DND-41 (cell line): Measurements from ENCODE around the gene TXK.

Experiments
- EZH2 ChIP-seq: IDR thresholded peaks from 3 replicates; pipeline ENCODE4 v1.6.1; 2012; ENCODE audit warnings: borderline replicate concordance, low read depth, mild to moderate bottlenecking, moderate library complexity, low read length, inconsistent platforms; ENCODE audit not compliant: severe bottlenecking
- TF ChIP-seq, protein P1 (sequence below): IDR thresholded peaks from 2 replicates; pipeline ENCODE4 v1.5.1; 2012; ENCODE audit warnings: borderline replicate concordance, low read length, moderate library complexity, mild to moderate bottlenecking; ENCODE audit not compliant: poor library complexity, severe bottlenecking; ENCODE audit errors: extremely low read depth

DNA sequence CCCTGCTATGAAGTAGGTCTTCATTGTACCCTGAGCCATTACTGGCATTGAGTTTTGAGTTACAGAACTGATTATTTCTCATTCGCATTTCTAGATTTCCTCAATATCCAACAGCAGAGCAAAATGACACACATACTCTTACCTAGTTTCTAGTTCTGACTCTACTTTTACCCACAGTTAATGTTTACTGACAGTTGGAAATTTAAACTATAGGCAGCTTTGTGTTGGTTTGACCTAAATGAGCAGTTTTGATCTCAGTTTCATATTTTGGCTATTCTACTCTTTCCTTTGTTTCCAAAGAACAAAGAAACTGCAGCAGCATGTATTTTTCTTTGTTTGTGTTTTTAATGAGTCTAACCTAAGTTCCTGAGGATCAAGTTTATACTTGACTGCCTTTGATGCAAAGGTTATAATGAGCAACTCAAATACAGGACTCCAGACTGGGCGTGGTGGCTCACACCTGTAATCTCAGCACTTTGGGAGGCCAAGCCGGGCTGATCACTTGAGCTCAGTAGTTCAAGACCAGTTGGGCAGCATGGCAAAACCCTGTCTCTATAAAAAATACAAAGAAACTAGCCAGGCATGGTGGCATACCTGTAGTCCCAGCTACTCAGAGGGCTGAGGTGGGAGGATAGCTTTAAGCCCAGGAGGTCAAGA lies 30.4 kb downstream of the TXK start:
- TF ChIP-seq, protein P1, sequence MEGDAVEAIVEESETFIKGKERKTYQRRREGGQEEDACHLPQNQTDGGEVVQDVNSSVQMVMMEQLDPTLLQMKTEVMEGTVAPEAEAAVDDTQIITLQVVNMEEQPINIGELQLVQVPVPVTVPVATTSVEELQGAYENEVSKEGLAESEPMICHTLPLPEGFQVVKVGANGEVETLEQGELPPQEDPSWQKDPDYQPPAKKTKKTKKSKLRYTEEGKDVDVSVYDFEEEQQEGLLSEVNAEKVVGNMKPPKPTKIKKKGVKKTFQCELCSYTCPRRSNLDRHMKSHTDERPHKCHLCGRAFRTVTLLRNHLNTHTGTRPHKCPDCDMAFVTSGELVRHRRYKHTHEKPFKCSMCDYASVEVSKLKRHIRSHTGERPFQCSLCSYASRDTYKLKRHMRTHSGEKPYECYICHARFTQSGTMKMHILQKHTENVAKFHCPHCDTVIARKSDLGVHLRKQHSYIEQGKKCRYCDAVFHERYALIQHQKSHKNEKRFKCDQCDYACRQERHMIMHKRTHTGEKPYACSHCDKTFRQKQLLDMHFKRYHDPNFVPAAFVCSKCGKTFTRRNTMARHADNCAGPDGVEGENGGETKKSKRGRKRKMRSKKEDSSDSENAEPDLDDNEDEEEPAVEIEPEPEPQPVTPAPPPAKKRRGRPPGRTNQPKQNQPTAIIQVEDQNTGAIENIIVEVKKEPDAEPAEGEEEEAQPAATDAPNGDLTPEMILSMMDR = no peak
- no peak for TF ChIP-seq EZH2
